DOHH2 (cell line): ENCODE measurements around the gene MACROD2.

Experiments
- EZH2phosphoT487 ChIP-seq: fragments of 200-600 bp; sonication (generic); IDR thresholded peaks from 2 replicates; pipeline ENCODE4 v1.6.1; 2017; ENCODE audit warnings: borderline replicate concordance, mild to moderate bottlenecking, antibody characterized with exemption, low read length, moderate library complexity, mixed read lengths
- TF ChIP-seq, protein P1 (sequence below): fragments of 200-600 bp; sonication (generic); IDR thresholded peaks from one replicate; pipeline ENCODE4 v1.5.1; 2014; ENCODE audit warnings: antibody characterized with exemption, mild to moderate bottlenecking, low read depth, low read length; ENCODE audit not compliant: poor library complexity, severe bottlenecking

DNA sequence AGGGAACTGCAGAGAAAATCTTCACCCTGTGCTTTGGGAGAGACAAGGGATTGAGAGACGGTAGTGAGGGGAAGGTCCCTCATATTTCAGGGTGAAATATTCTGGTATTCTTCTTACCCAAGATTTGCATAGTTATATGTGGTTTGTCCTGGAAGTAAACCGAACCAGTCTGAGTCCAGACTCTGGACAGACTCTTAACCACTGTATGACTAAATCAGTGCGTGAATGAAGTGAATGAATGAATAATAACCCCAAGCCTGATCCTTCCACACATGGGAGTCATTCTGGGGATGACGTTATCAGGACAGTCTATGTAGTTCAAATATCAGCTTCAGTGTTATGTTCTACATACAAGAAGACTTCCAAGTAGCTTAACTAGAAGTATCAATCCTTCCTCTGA, 1887.2 kb downstream of the MACROD2 start:
- TF ChIP-seq, protein P1, sequence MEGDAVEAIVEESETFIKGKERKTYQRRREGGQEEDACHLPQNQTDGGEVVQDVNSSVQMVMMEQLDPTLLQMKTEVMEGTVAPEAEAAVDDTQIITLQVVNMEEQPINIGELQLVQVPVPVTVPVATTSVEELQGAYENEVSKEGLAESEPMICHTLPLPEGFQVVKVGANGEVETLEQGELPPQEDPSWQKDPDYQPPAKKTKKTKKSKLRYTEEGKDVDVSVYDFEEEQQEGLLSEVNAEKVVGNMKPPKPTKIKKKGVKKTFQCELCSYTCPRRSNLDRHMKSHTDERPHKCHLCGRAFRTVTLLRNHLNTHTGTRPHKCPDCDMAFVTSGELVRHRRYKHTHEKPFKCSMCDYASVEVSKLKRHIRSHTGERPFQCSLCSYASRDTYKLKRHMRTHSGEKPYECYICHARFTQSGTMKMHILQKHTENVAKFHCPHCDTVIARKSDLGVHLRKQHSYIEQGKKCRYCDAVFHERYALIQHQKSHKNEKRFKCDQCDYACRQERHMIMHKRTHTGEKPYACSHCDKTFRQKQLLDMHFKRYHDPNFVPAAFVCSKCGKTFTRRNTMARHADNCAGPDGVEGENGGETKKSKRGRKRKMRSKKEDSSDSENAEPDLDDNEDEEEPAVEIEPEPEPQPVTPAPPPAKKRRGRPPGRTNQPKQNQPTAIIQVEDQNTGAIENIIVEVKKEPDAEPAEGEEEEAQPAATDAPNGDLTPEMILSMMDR, result no peak
- no peak for TF ChIP-seq EZH2phosphoT487
